ENCODE results near the gene GAN.

Gene GAN

GRCh38 chr16:81432937-81433557, 118.3 kb downstream of the GAN start:
- DNase-seq (ENCODE audit: low spot score) = no peak

- no peak for DNase-seq (ENCODE audit: low spot score)
Observed at GRCh38 chr16:81435103-81435502, 120.3 kb downstream of the GAN start.

GRCh38 chr16:81435567-81435966, 120.8 kb downstream of the GAN start:
- DNase-seq (ENCODE audit: low spot score) = no peak

DNA sequence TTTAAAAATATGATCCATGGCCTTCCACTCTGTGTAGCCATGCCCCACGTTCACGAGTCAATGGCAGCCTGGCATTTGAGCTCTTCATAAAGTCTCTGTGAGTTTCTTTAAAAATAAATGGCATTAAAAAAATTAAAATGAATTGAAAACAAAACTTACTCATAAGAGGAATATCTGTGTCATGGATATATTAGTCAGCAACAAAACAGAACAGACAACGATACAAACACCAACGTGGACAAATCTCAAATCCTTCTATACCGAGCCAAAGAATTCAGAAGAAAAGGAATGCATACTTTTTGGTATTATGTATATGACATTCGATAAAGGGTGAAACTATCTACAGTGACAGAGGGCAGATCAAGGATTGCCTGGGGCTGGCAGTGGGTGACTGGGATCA, 121.6 kb downstream of the GAN start:
- DNase-seq (ENCODE audit: low spot score) = no peak

DNA sequence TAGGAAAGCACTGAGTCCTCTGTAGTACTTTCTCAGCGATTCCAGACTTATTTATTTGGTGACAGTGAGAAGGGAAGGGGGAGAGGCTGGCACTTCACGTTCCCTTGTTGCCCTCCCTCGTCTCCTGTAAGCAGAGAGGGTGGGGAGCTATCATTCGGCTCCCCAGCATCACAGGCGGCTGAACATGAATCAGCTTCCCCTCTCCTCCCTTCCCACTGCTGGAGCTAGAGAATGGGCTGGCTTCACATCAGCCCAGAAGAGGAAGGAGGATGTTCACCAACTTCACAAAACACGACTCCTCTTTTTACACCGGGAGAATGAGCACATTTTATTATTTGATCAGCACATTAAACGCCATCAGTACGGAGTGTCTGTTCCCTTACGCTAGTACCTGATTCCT, 123.1 kb downstream of the GAN start:
- no peak for DNase-seq (ENCODE audit: low spot score)
